ENCODE data around the gene SPON2. TPM values are rescaled to one million over a fixed set of nuclear protein-coding genes. Genes with fewer than 3 reads are reported as not detected.

Gene SPON2
- total RNA-seq, 1 experiment from 2014 or later: 8.9 TPM

DNA sequence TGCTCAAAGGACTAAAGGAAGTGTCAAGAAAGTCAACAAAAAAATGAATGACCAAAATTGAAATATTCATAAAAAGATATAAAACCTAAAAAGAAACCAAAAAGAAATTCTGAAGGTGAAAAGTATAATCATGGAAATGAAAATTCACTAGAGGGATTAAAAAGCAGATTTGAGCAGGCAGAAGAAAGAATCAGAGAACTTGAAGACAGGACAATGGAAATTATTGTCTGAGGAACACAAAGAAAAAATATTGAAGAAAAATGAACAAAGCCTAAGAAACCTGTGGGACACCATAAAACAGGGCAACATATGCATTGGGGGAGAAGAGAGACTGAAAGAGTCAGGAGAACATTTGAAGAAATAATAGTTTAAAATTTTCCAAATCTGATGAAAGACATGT lies 9.9 kb upstream of the SPON2 start:
- no peaks in the 10 kb centered on the region for H4K20me1 ChIP-seq (ENCODE audit: insufficient read depth, low read depth, low read length)
- H3K36me3 ChIP-seq (ENCODE audit: insufficient read depth, low read length): 0 out of 2 replicates have a peak, but pooled peaks cover 3% of the 10 kb centered on the region
- H2AFZ ChIP-seq (ENCODE audit: low read length): no peak overlapping the region
- H3K9me2 ChIP-seq (replicated peaks; ENCODE audit: insufficient read depth, low read length): no peaks in the 10 kb centered on the region
- H3K4me1 ChIP-seq (ENCODE audit: low read length): peaks cover 5% of the 10 kb centered on the region
- H3K79me2 ChIP-seq (ENCODE audit: low read length): no peaks in the 10 kb centered on the region
- no peak overlapping the region for H3K4me3 ChIP-seq (ENCODE audit: low read length)
- H3K9ac ChIP-seq (ENCODE audit: low read length): no peak overlapping the region
- no peak for DNase-seq
- no peak overlapping the region for H3K27ac ChIP-seq (ENCODE audit: low read length)
- peaks cover 26% of the 10 kb centered on the region for H3K9me3 ChIP-seq (ENCODE audit: low read length)
- H3K4me2 ChIP-seq (ENCODE audit: low read depth, low read length, poor library complexity, severe bottlenecking): no peak overlapping the region
- H3K27me3 ChIP-seq (ENCODE audit: low read length): no peaks in the 10 kb centered on the region

DNA sequence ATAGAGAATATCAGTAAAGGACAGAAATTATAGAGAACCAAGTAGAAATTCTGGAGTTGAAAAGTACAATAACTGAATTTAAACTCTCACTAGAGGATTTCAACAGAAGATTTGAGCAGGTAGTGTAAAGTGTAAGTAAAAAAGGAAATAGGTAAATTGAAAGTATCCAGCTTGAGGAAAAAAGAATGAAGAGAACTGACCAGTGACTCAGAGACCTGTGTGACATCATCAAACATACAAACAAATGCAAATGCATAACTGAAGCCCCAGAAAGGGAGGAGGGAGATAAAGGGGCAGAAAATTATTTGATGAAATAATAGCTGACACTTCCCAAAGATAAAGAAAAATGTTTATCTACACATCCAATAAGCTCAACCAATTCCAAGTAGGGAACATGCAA lies 8.3 kb upstream of the SPON2 start:
- Histone ChIP-seq H3K9ac (ENCODE audit: low read length) (no peak overlapping the region), H3K9me2 (replicated peaks; ENCODE audit: insufficient read depth, low read length) (no peaks in the 10 kb centered on the region), H4K20me1 (ENCODE audit: insufficient read depth, low read depth, low read length) (no peaks in the 10 kb centered on the region), H3K4me1 (ENCODE audit: low read length) (no peaks in the 10 kb centered on the region), H3K27ac (ENCODE audit: low read length) (no peak overlapping the region), H3K4me2 (ENCODE audit: low read depth, low read length, poor library complexity, severe bottlenecking) (no peak overlapping the region), H2AFZ (ENCODE audit: low read length) (no peak overlapping the region), H3K36me3 (ENCODE audit: insufficient read depth, low read length) (0 out of 2 replicates have a peak, but pooled peaks cover 3% of the 10 kb centered on the region), H3K27me3 (ENCODE audit: low read length) (no peaks in the 10 kb centered on the region), H3K79me2 (ENCODE audit: low read length) (no peaks in the 10 kb centered on the region), H3K4me3 (ENCODE audit: low read length) (no peak overlapping the region), H3K9me3 (ENCODE audit: low read length) (peaks cover 26% of the 10 kb centered on the region)
- no peak for DNase-seq

DNA sequence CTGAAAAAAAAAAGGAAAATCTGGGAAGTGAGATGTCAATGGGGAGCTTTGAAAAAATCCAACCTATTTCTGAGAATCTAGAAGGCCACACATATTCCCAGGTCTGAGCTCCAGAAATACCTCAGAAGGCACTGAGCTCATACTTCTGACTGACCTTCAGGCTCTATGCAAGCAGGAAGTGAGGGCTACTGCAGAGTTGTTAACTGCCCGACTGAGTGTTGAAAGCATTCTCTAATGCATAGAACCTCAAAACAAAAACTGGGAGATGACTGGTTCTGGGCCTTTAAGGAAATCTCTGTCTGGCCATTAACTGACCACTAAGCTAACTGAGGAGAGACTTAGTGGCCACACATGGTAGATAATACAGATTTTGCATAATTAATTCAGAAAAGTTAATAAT lies 7.6 kb upstream of the SPON2 start:
- Histone ChIP-seq H2AFZ (ENCODE audit: low read length) (no peak overlapping the region), H3K9ac (ENCODE audit: low read length) (no peak overlapping the region), H3K36me3 (ENCODE audit: insufficient read depth, low read length) (0 out of 2 replicates have a peak, but pooled peaks cover 3% of the 10 kb centered on the region), H3K9me2 (replicated peaks; ENCODE audit: insufficient read depth, low read length) (no peaks in the 10 kb centered on the region), H3K9me3 (ENCODE audit: low read length) (peaks cover 26% of the 10 kb centered on the region), H3K27me3 (ENCODE audit: low read length) (no peaks in the 10 kb centered on the region), H3K4me2 (ENCODE audit: low read depth, low read length, poor library complexity, severe bottlenecking) (no peak overlapping the region), H3K4me1 (ENCODE audit: low read length) (no peaks in the 10 kb centered on the region), H4K20me1 (ENCODE audit: insufficient read depth, low read depth, low read length) (no peaks in the 10 kb centered on the region), H3K79me2 (ENCODE audit: low read length) (no peaks in the 10 kb centered on the region), H3K4me3 (ENCODE audit: low read length) (no peak overlapping the region), H3K27ac (ENCODE audit: low read length) (no peak overlapping the region)
- no peak for DNase-seq

DNA sequence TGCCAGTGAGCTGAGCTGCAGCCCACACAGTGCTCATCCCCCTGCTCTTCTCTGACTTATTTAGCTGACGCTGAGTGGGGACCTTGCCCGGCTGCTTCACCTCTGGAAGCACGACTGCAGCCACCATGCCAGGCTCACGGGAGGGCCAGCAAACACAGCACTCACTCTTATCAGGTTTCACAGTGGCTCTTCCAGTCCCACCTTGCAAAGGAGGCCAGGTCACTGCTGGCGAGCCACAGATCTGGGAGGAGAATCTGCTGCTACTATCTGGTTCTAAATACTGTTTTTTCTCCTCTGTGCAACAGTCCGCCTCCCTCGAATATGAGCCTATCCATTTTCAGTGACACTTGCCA lies 6.7 kb upstream of the SPON2 start:
- Histone ChIP-seq H2AFZ (ENCODE audit: low read length) (no peak overlapping the region), H3K9me2 (replicated peaks; ENCODE audit: insufficient read depth, low read length) (no peaks in the 10 kb centered on the region), H3K36me3 (ENCODE audit: insufficient read depth, low read length) (0 out of 2 replicates have a peak, but pooled peaks cover 3% of the 10 kb centered on the region), H3K4me1 (ENCODE audit: low read length) (no peaks in the 10 kb centered on the region), H3K4me3 (ENCODE audit: low read length) (no peak overlapping the region), H3K9me3 (ENCODE audit: low read length) (peaks cover 26% of the 10 kb centered on the region), H3K4me2 (ENCODE audit: low read depth, low read length, poor library complexity, severe bottlenecking) (no peak overlapping the region), H4K20me1 (ENCODE audit: insufficient read depth, low read depth, low read length) (no peaks in the 10 kb centered on the region), H3K27me3 (ENCODE audit: low read length) (no peaks in the 10 kb centered on the region), H3K9ac (ENCODE audit: low read length) (no peak overlapping the region), H3K27ac (ENCODE audit: low read length) (no peak overlapping the region), H3K79me2 (ENCODE audit: low read length) (no peaks in the 10 kb centered on the region)
- no peak for DNase-seq

DNA sequence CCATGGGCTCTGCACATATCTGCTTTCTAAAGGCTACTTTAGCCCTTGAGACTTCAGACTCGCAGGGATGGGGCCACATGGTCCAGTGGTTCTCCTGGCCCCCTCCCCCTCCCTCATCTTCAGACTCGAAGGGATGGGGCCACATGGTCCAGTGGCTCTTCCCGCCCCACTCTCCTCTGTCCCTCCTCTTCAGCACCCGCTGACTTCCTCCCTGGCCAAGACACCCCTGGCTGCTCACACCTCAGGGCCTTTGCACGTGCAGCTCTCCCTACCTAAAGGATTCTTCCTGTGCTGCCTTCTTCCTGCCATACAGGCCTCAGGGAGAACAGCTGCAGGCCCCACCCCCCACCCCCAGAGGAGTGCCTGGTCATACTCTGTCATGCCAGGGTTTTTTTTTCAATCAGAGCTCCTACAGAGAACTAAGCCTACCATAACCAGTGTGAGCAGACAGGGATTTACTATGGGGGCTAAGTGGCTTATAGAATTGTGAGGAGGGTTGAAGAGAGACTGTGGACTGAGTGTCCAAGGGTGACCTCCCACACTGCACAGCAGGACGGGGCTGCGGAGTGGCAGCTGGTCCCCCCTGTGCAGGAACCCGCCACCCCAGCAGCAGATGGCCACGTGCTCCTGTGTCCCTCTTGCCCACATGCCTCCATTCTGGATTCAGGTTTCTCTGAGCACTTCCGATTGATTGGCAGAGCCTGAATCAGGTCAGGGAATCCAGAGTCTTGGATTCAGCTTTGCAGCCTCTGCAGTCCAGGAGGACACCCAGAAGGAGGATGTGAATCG lies 6.1 kb upstream of the SPON2 start:
- no peak overlapping the region for H3K27ac ChIP-seq (ENCODE audit: low read length)
- no peak overlapping the region for H3K4me3 ChIP-seq (ENCODE audit: low read length)
- no peaks in the 10 kb centered on the region for H3K27me3 ChIP-seq (ENCODE audit: low read length)
- peaks cover 26% of the 10 kb centered on the region for H3K9me3 ChIP-seq (ENCODE audit: low read length)
- 0 out of 2 replicates have a peak, but pooled peaks cover 3% of the 10 kb centered on the region for H3K36me3 ChIP-seq (ENCODE audit: insufficient read depth, low read length)
- no peaks in the 10 kb centered on the region for H3K9me2 ChIP-seq (replicated peaks; ENCODE audit: insufficient read depth, low read length)
- H3K4me1 ChIP-seq (ENCODE audit: low read length): no peaks in the 10 kb centered on the region
- H3K79me2 ChIP-seq (ENCODE audit: low read length): no peaks in the 10 kb centered on the region
- no peak overlapping the region for H3K4me2 ChIP-seq (ENCODE audit: low read depth, low read length, poor library complexity, severe bottlenecking)
- no peak overlapping the region for H2AFZ ChIP-seq (ENCODE audit: low read length)
- no peak overlapping the region for H3K9ac ChIP-seq (ENCODE audit: low read length)
- no peak for DNase-seq
- no peaks in the 10 kb centered on the region for H4K20me1 ChIP-seq (ENCODE audit: insufficient read depth, low read depth, low read length)

DNA sequence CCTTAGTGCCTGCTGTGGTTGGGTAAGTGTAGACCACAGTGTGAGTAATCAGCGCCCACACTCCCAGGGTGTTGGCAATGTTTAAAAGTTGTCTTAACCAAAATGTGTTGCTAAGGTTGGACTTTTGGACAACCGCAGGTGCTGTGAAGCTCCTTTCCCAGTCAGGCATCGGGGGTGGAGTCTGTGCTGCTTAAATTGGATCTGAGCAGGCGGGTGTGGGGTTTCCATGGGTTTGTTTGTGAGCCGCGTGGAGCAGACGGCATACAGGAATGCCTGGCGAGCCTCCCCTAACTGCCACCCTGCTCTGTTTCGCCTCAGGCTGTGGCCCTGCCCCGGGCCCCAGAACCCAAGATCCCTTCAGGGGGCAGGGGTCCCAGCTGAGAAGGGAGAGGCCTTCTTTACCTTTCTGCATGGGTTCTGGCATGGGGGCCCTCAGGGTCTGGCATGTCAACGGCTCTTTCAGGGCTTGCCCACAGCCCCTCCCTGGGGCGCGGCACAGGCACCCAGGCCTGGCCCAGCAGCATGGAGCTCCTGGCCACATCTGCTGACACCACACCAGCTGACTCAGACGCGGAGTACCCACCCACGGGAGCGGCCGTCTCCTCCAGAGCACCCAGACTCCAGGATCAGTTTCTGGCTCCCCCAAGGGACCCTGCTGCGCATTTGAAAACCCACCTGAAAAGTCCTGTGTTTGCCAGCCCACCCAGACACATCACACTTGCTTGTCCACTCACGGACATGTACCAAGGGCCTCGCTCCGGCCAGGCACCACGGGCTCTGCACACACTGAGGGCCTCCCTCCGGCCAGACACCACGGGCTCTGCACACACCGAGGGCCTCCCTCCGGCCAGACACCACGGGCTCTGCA lies 5.1 kb upstream of the SPON2 start:
- no peaks in the 10 kb centered on the region for H3K4me1 ChIP-seq (ENCODE audit: low read length)
- H3K4me2 ChIP-seq (ENCODE audit: low read depth, low read length, poor library complexity, severe bottlenecking): no peak overlapping the region
- H3K27me3 ChIP-seq (ENCODE audit: low read length): no peaks in the 10 kb centered on the region
- DNase-seq: no peak
- no peak overlapping the region for H3K4me3 ChIP-seq (ENCODE audit: low read length)
- H4K20me1 ChIP-seq (ENCODE audit: insufficient read depth, low read depth, low read length): no peaks in the 10 kb centered on the region
- 0 out of 2 replicates have a peak, but pooled peaks cover 3% of the 10 kb centered on the region for H3K36me3 ChIP-seq (ENCODE audit: insufficient read depth, low read length)
- H3K9me2 ChIP-seq (replicated peaks; ENCODE audit: insufficient read depth, low read length): no peaks in the 10 kb centered on the region
- H3K9ac ChIP-seq (ENCODE audit: low read length): no peak overlapping the region
- H3K9me3 ChIP-seq (ENCODE audit: low read length): peaks cover 26% of the 10 kb centered on the region
- H2AFZ ChIP-seq (ENCODE audit: low read length): no peak overlapping the region
- H3K27ac ChIP-seq (ENCODE audit: low read length): no peak overlapping the region
- no peaks in the 10 kb centered on the region for H3K79me2 ChIP-seq (ENCODE audit: low read length)

DNA sequence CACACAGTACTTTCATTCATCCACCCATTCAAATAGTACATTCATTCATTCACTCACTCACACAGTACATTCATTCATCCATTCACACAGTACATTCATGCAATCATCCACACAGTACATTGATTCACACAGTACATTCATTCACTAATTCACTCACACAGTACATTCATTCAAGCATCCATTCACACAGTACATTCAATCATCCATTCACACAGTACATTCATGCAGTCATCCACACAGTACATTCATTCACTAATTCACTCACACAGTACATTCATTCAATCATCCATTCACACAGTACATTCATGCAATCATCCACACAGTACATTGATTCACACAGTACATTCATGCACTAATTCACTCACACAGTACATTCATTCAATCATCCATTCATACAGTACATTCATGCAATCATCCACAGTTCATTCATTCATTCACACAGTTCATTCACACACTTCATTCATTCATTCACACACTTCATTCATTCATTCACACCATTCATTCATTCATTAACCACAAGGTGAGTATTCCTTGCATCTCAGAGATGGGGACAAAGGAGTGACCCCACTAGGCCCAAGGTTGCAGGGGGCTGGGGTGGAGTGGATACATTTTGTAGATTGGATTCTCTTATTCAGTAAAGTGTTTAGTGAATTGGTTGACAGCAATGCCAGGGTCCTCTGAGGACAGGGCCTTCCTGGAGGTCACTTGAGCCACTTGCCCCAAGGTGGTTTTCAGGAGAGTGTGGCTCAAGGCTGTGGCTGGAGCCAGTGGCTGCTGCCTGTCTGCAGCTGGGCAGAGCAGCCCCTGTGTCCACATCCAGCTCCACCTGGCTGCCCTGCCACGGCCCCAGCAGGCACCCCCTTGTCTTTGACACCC lies 4.3 kb upstream of the SPON2 start:
- Histone ChIP-seq H3K4me1 (ENCODE audit: low read length) (no peaks in the 10 kb centered on the region), H3K9ac (ENCODE audit: low read length) (no peak overlapping the region), H3K9me3 (ENCODE audit: low read length) (peaks cover 19% of the 10 kb centered on the region), H3K4me3 (ENCODE audit: low read length) (no peak overlapping the region), H3K27me3 (ENCODE audit: low read length) (no peaks in the 10 kb centered on the region), H3K27ac (ENCODE audit: low read length) (no peak overlapping the region), H3K9me2 (replicated peaks; ENCODE audit: insufficient read depth, low read length) (no peaks in the 10 kb centered on the region), H3K79me2 (ENCODE audit: low read length) (no peaks in the 10 kb centered on the region), H4K20me1 (ENCODE audit: insufficient read depth, low read depth, low read length) (no peaks in the 10 kb centered on the region), H2AFZ (ENCODE audit: low read length) (no peak overlapping the region), H3K36me3 (ENCODE audit: insufficient read depth, low read length) (0 out of 2 replicates have a peak, but pooled peaks cover 3% of the 10 kb centered on the region), H3K4me2 (ENCODE audit: low read depth, low read length, poor library complexity, severe bottlenecking) (no peak overlapping the region)
- DNase-seq: no peak

All from Karpas-422 (cell line).